Hepatocyte (in vitro differentiated cells): Measurements from ENCODE around the gene WHRN. TPM values are rescaled to one million over a fixed set of nuclear protein-coding genes. Genes with fewer than 3 reads are reported as not detected.

ENCODE experiments used
- DNase-seq: peaks from one replicate; pipeline ENCODE4 v3.0.0-alpha.2; 2016; ENCODE audit warnings: low spot score
- H2AFZ ChIP-seq: fragments of 200-600 bp; sonication (generic); 2 replicates; pipeline ENCODE4 v1.6.0; 2016; ENCODE audit warnings: antibody characterized with exemption, mild to moderate bottlenecking
- H3K27ac ChIP-seq: fragments of 200-600 bp; sonication (generic); 2 replicates; pipeline ENCODE4 v1.5.1; 2016; ENCODE audit warnings: mild to moderate bottlenecking
- H3K27me3 ChIP-seq: fragments of 200-600 bp; sonication (generic); 2 replicates; pipeline ENCODE4 v1.6.1; 2016
- H3K36me3 ChIP-seq: fragments of 200-600 bp; sonication (generic); replicated peaks from 2 replicates; pipeline ENCODE4 v1.5.1; 2016; ENCODE audit warnings: low read depth; ENCODE audit not compliant: insufficient read depth
- H3K4me1 ChIP-seq: fragments of 200-600 bp; sonication (generic); 2 replicates; pipeline ENCODE4 v1.5.1; 2016; ENCODE audit warnings: mild to moderate bottlenecking, moderate library complexity; ENCODE audit not compliant: insufficient read depth
- H3K4me2 ChIP-seq: fragments of 200-600 bp; sonication (generic); 2 replicates; pipeline ENCODE4 v1.6.0; 2016
- H3K4me3 ChIP-seq: fragments of 200-600 bp; sonication (generic); 2 replicates; pipeline ENCODE4 v1.5.1; 2016; ENCODE audit warnings: mild to moderate bottlenecking
- H3K79me2 ChIP-seq: fragments of 200-600 bp; sonication (generic); 2 replicates; pipeline ENCODE4 v1.6.0; 2017; ENCODE audit warnings: mild to moderate bottlenecking
- H3K9me2 ChIP-seq: fragments of 200-600 bp; sonication (generic); replicated peaks from 2 replicates; pipeline ENCODE4 v1.6.0; 2017; ENCODE audit warnings: mild to moderate bottlenecking; ENCODE audit not compliant: insufficient read depth
- H3K9me3 ChIP-seq: fragments of 200-600 bp; sonication (generic); 2 replicates; pipeline ENCODE4 v1.5.1; 2016; ENCODE audit warnings: low read depth, mild to moderate bottlenecking
- H4K20me1 ChIP-seq: fragments of 200-600 bp; sonication (generic); 2 replicates; pipeline ENCODE4 v1.6.0; 2016; ENCODE audit warnings: mild to moderate bottlenecking; ENCODE audit not compliant: insufficient read depth, poor library complexity, severe bottlenecking
- EZH2 ChIP-seq: fragments of 200-600 bp; sonication (generic); IDR thresholded peaks from 2 replicates; pipeline ENCODE4 v1.6.1; 2016; ENCODE audit warnings: antibody characterized with exemption, mild to moderate bottlenecking, borderline replicate concordance
- EZH2phosphoT487 ChIP-seq: fragments of 200-600 bp; sonication (generic); IDR thresholded peaks from one replicate; pipeline ENCODE4 v1.6.1; 2018; ENCODE audit warnings: antibody characterized with exemption, mild to moderate bottlenecking, low read depth, moderate library complexity; ENCODE audit not compliant: unreplicated experiment, severe bottlenecking
- WGBS: methylation state at CpG from one replicate; pipeline ENCODE4 v1.1.6; 2016; ENCODE audit warnings: low lambda C conversion rate; ENCODE audit errors: missing lambda C conversion rate; 5-methylcytosine and 5-hydroxymethylcytosine counted together
- polyA plus RNA-seq: library from polyadenylated mRNA; unstranded; fragments of >200 nt; fragmentation: Nextera tagmentation; extraction: Ambion mirVana; gene quantifications from 2 replicates; pipeline ENCODE4 v1.2.1, GENCODE V29; 2016
- total RNA-seq: library from RNA; depleted of rRNA; stranded (reverse); fragments of >200 nt; gene quantifications from 2 replicates; pipeline ENCODE4 v1.2.3, GENCODE V29; 2014
- TF ChIP-seq, protein P1 (sequence below): fragments of 200-600 bp; sonication (generic); IDR thresholded peaks from 2 replicates; pipeline ENCODE4 v1.5.1; 2016; ENCODE audit warnings: antibody characterized with exemption, mild to moderate bottlenecking; ENCODE audit not compliant: poor library complexity

Gene WHRN
- total and polyA plus RNA-seq, 2 experiments from 2014 or later, result 3.2 to 6.6 TPM

DNA sequence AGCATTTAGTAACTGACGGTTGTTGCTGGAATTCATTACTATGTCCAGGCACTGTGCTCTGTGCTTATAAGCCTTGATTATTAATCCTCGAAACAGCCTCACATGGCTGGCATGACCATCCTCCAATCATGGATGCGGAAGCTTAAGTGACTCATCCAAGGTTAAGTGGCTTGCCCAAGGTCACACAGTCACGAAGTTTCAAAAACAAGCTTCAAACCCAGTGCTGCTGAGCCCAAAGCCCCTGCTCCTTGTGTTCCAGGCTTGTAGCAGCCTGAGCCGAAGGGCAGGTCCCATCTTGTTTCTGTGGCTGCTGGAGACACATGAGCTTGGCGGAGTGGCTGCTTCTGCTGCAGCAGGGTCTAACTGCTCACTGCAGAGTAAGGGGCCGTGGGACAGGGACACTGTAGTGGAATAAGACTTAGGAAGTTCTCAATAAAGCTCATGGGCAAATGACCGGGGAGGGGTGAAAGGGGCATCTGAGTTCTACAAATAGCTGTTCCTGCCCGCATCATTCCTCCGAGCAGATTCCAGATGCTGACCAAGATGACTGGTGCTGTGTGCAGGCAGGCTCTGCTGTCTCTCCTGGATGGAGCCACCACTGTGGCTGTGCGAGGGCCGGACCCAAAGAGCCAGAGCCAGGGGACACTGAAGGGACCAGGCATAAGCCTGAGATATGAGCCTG lies 32.4 kb downstream of the WHRN start:
- TF ChIP-seq, protein P1, sequence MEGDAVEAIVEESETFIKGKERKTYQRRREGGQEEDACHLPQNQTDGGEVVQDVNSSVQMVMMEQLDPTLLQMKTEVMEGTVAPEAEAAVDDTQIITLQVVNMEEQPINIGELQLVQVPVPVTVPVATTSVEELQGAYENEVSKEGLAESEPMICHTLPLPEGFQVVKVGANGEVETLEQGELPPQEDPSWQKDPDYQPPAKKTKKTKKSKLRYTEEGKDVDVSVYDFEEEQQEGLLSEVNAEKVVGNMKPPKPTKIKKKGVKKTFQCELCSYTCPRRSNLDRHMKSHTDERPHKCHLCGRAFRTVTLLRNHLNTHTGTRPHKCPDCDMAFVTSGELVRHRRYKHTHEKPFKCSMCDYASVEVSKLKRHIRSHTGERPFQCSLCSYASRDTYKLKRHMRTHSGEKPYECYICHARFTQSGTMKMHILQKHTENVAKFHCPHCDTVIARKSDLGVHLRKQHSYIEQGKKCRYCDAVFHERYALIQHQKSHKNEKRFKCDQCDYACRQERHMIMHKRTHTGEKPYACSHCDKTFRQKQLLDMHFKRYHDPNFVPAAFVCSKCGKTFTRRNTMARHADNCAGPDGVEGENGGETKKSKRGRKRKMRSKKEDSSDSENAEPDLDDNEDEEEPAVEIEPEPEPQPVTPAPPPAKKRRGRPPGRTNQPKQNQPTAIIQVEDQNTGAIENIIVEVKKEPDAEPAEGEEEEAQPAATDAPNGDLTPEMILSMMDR, result no peak
- Histone ChIP-seq H3K9me2 (no peaks in the 10 kb centered on the region), H3K4me3 (no peak overlapping the region), H3K9me3 (no peaks in the 10 kb centered on the region), H3K36me3 (no peaks in the 10 kb centered on the region), H2AFZ (no peak overlapping the region), H3K27ac (no peak overlapping the region), H4K20me1 (no peaks in the 10 kb centered on the region), H3K27me3 (no peaks in the 10 kb centered on the region), H3K4me2 (no peak overlapping the region), H3K4me1 (no peaks in the 10 kb centered on the region), H3K79me2 (no peaks in the 10 kb centered on the region)
- 81% methylated on average over 12 of the region's 12 CpGs for WGBS
- DNase-seq, result no peak

- TF ChIP-seq EZH2phosphoT487, result no peak
- TF ChIP-seq, protein P1, result no peak
- TF ChIP-seq EZH2, result no peak
- Histone ChIP-seq H3K27me3 (no peaks in the 10 kb centered on the region), H2AFZ (no peak overlapping the region), H3K4me2 (no peak overlapping the region), H3K4me1 (no peaks in the 10 kb centered on the region), H3K79me2 (no peaks in the 10 kb centered on the region), H3K36me3 (no peaks in the 10 kb centered on the region), H3K27ac (no peak overlapping the region), H3K9me2 (no peaks in the 10 kb centered on the region), H3K9me3 (no peaks in the 10 kb centered on the region), H3K4me3 (no peak overlapping the region), H4K20me1 (no peaks in the 10 kb centered on the region)
- no peak for DNase-seq
- WGBS, result 95% methylated on average over 4 of the region's 4 CpGs
Measured at GRCh38 chr9:114471157-114471556, 34.1 kb downstream of the WHRN start.

DNA sequence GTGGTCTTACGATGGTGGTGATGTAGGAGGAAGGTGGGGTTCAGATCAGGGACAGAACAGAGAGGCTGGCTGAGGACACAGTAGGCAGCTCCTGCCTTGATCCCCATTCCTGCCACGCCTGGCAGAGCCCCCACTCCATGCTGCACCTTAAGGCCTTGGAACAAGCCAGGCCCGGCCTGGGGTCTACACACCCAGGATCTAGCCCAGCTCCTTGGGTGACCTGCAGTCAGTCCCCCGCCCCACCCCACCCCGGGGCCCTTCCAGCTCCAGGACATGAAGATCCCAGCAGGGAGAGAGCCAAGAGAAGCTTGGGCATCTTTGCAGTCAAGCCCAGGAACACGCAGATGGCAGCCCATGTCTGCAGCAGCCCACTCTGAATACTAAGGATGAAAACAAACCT lies 34.7 kb downstream of the WHRN start:
- no peak overlapping the region for H2AFZ ChIP-seq
- H3K27ac ChIP-seq, result no peak overlapping the region
- H3K4me1 ChIP-seq, result no peaks in the 10 kb centered on the region
- no peaks in the 10 kb centered on the region for H4K20me1 ChIP-seq
- H3K27me3 ChIP-seq, result no peaks in the 10 kb centered on the region
- no peak overlapping the region for H3K4me2 ChIP-seq
- no peak overlapping the region for H3K4me3 ChIP-seq
- no peaks in the 10 kb centered on the region for H3K79me2 ChIP-seq
- no peaks in the 10 kb centered on the region for H3K9me2 ChIP-seq
- no peak for DNase-seq
- 95% methylated on average over 5 of the region's 6 CpGs for WGBS
- no peaks in the 10 kb centered on the region for H3K9me3 ChIP-seq
- TF ChIP-seq EZH2phosphoT487, result no peak
- TF ChIP-seq, protein P1, result no peak
- H3K36me3 ChIP-seq, result no peaks in the 10 kb centered on the region

DNA sequence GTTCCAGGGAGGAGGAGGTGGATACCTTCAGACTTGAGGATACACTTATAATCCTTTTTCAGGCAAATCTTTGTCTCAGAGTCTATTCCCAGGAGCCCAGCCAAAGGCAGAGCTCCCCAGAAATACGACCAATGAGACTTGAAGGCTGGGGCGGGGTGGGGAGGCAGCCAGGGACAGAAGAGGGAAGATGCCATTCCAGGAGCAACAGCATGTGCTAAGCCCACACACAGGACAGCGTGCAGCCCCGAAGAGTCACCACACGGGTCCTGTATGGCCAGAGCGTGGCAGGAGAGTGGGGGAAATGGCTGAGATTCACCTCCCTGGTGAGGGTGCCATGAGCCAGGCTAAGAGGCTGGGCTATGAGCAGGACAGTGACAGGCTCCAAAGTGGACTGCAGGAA lies 35.2 kb downstream of the WHRN start:
- Histone ChIP-seq H3K27me3 (no peaks in the 10 kb centered on the region), H3K27ac (no peak overlapping the region), H3K4me1 (no peaks in the 10 kb centered on the region), H3K4me2 (no peak overlapping the region), H4K20me1 (no peaks in the 10 kb centered on the region), H3K9me2 (no peaks in the 10 kb centered on the region), H3K4me3 (no peak overlapping the region), H3K9me3 (no peaks in the 10 kb centered on the region), H2AFZ (no peak overlapping the region), H3K79me2 (no peaks in the 10 kb centered on the region), H3K36me3 (no peaks in the 10 kb centered on the region)
- no peak for DNase-seq
- TF ChIP-seq EZH2, result no peak
- TF ChIP-seq, protein P1, result no peak
- TF ChIP-seq EZH2phosphoT487, result no peak
- WGBS, result 97% methylated on average over 6 of the region's 6 CpGs
